DOHH2 (cell line): ENCODE measurements around the gene DDN.
A peak's percentile ranks its signal among the peaks of the same experiment; 100 is the strongest.

Experiments
- H3F3A ChIP-seq: fragments of 200-600 bp; sonication (generic), shearing (Covaris generic); 2 replicates; pipeline ENCODE4 v1.6.0; 2016; ENCODE audit warnings: antibody characterized with exemption, mild to moderate bottlenecking; ENCODE audit not compliant: control insufficient read depth, insufficient read depth
- H3K27ac ChIP-seq: fragments of 200-600 bp; sonication (generic); 2 replicates; pipeline ENCODE4 v1.5.1; 2014; ENCODE audit warnings: low read depth, mild to moderate bottlenecking, low read length, moderate library complexity
- H3K27me3 ChIP-seq: fragments of 200-600 bp; sonication (generic); 2 replicates; pipeline ENCODE4 v1.6.1; 2014; ENCODE audit warnings: mild to moderate bottlenecking, low read length, mixed read lengths; ENCODE audit not compliant: control insufficient read depth
- H3K36me3 ChIP-seq: fragments of 200-600 bp; sonication (generic); 2 replicates; pipeline ENCODE4 v1.6.1; 2014; ENCODE audit warnings: mild to moderate bottlenecking, low read length, moderate library complexity, mixed read lengths; ENCODE audit not compliant: control insufficient read depth
- H3K4me1 ChIP-seq: fragments of 200-600 bp; sonication (generic); 2 replicates; pipeline ENCODE4 v1.6.1; 2014; ENCODE audit warnings: mild to moderate bottlenecking, low read length, mixed read lengths; ENCODE audit not compliant: control insufficient read depth
- H3K4me2 ChIP-seq: fragments of 200-600 bp; sonication (generic); 2 replicates; pipeline ENCODE4 v1.6.0; 2014; ENCODE audit warnings: mild to moderate bottlenecking, low read length, moderate library complexity
- H3K4me3 ChIP-seq: fragments of 200-600 bp; sonication (generic); 2 replicates; pipeline ENCODE4 v1.5.1; 2014; ENCODE audit warnings: mild to moderate bottlenecking, low read length, mixed read lengths
- H3K79me2 ChIP-seq: fragments of 200-600 bp; sonication (generic); 2 replicates; pipeline ENCODE4 v1.6.1; 2014; ENCODE audit warnings: mild to moderate bottlenecking, low read length, mixed read lengths; ENCODE audit not compliant: control insufficient read depth
- H3K9me2 ChIP-seq: fragments of 200-600 bp; sonication (generic); replicated peaks from 2 replicates; pipeline ENCODE4 v1.6.1; 2014; ENCODE audit warnings: mild to moderate bottlenecking, low read length, mixed read lengths; ENCODE audit not compliant: control insufficient read depth
- H3K9me3 ChIP-seq: fragments of 200-600 bp; sonication (generic); 2 replicates; pipeline ENCODE4 v1.6.1; 2014; ENCODE audit warnings: antibody characterized with exemption, low read length, mixed read lengths; ENCODE audit not compliant: control insufficient read depth, insufficient read depth
- H4K20me1 ChIP-seq: fragments of 200-600 bp; sonication (generic); 2 replicates; pipeline ENCODE4 v1.6.0; 2014; ENCODE audit warnings: low read depth, mild to moderate bottlenecking, antibody characterized with exemption, low read length, moderate library complexity; ENCODE audit not compliant: control insufficient read depth, insufficient read depth
- CTCF ChIP-seq: fragments of 200-600 bp; sonication (generic); IDR thresholded peaks from one replicate; pipeline ENCODE4 v1.5.1; 2014; ENCODE audit warnings: antibody characterized with exemption, mild to moderate bottlenecking, low read depth, low read length; ENCODE audit not compliant: poor library complexity, severe bottlenecking
- EZH2phosphoT487 ChIP-seq: fragments of 200-600 bp; sonication (generic); IDR thresholded peaks from 2 replicates; pipeline ENCODE4 v1.6.1; 2017; ENCODE audit warnings: borderline replicate concordance, mild to moderate bottlenecking, antibody characterized with exemption, low read length, moderate library complexity, mixed read lengths

The DDN gene

DNA sequence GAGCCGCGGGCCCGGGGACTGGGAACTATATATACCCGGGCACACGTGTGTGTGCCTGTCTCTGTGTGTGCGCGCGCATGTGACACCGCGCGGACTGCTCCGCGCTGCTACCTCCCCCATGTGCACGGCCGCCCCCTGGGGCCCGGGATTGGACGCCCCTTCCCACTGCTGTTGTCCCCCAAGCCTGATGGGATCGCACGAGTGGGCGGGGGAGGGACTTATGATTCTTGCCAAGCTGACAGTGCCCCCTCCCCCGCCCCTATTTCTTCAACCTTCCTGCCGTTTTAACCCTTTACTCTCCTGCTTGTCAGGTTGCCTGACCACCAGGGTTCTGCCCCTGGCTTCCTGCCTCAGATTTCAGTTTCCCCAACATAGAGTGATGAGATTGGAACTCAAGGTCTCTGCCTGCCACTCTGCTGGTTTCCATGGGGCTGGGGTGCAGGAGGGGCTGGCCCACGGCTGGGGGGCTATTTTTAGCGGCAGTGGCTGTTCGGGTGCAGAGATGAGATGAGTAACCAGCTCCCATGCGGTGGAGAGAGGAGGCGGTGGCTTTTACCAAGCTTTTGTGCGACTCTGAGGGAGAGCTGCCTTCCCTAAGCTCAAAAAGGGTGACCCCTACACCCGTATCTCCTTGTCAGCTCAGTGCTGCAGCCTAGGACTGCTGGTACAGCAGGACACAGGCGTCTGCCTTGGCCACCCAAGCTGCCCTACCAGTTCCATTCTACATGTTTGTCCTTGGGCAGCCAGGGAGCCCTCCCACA is at the start of gene DDN:
TSS of gene DDN (minus strand) at position 5 of the 761 bp plus-strand sequence. CDS start 88 bp downstream, outside the sequence.
- peak within 1 kb of the TSS; percentile 96 for H3K4me2 ChIP-seq
- peak; percentile 13 for TF ChIP-seq CTCF
- no peak for TF ChIP-seq EZH2phosphoT487
- H4K20me1 ChIP-seq: no peaks in the 10 kb centered on the region
- H3F3A ChIP-seq: 0 out of 2 replicates have a peak, but pooled peaks cover 7% of the 10 kb centered on the region
- H3K9me3 ChIP-seq: no peaks in the 10 kb centered on the region
- peaks cover 24% of the 10 kb centered on the region for H3K27me3 ChIP-seq
- 0 out of 2 replicates have a peak within 1 kb of the TSS, but pooled peaks have one; percentile 7 for H3K27ac ChIP-seq
- peak within 1 kb of the TSS; percentile 82 for H3K4me3 ChIP-seq
- peaks cover 25% of the 10 kb centered on the region for H3K36me3 ChIP-seq
- H3K9me2 ChIP-seq: no peaks in the 10 kb centered on the region
- peaks cover 50% of the 10 kb centered on the region for H3K4me1 ChIP-seq
- H3K79me2 ChIP-seq: 0 out of 2 replicates have a peak, but pooled peaks cover 2% of the 10 kb centered on the region

DNA sequence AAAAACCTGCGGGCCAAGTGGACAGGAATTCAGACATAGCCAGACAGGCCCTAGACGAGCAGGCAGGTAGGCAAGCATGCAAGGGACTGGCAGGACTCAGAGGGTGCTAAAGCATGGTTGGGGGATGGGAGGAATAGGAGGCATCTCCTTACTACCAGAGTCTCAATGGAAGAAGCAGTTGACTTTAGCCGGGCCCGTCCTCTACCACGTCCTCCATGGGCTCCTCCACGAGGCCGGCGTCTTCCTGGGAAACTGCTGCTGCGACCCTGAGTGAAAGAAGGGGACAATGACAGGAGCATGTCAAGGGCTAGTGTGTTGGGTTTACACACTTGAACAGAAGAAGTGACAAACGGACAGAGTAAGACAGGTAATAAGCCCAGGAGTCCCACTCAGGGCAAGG is 49.8 kb upstream of the DDN start:
- H3K36me3 ChIP-seq: peaks cover 94% of the 10 kb centered on the region
- peaks cover 24% of the 10 kb centered on the region for H3K79me2 ChIP-seq
- H4K20me1 ChIP-seq: peaks cover 9% of the 10 kb centered on the region; the same call in 1 of the 2 replicates
- H3K9me3 ChIP-seq: no peaks in the 10 kb centered on the region
- no peaks in the 10 kb centered on the region for H3K4me1 ChIP-seq
- H3K4me3 ChIP-seq: no peak overlapping the region
- no peaks in the 10 kb centered on the region for H3F3A ChIP-seq
- H3K27ac ChIP-seq: no peak overlapping the region
- no peaks in the 10 kb centered on the region for H3K9me2 ChIP-seq
- no peaks in the 10 kb centered on the region for H3K27me3 ChIP-seq
- H3K4me2 ChIP-seq: no peak overlapping the region
- TF ChIP-seq EZH2phosphoT487: no peak
- TF ChIP-seq CTCF: no peak

GRCh38 chr12:49046129-49046895 is 47.1 kb upstream of the DDN start:
- H3K4me3 ChIP-seq: no peak overlapping the region
- H3K9me2 ChIP-seq: no peaks in the 10 kb centered on the region
- H3K4me1 ChIP-seq: no peaks in the 10 kb centered on the region
- H3F3A ChIP-seq: no peaks in the 10 kb centered on the region
- H3K27ac ChIP-seq: no peak overlapping the region
- H3K27me3 ChIP-seq: no peaks in the 10 kb centered on the region
- H3K79me2 ChIP-seq: peaks cover 4% of the 10 kb centered on the region; the same call in 1 of the 2 replicates
- H4K20me1 ChIP-seq: 0 out of 2 replicates have a peak, but pooled peaks cover 3% of the 10 kb centered on the region
- no peak overlapping the region for H3K4me2 ChIP-seq
- peaks cover 94% of the 10 kb centered on the region for H3K36me3 ChIP-seq
- no peaks in the 10 kb centered on the region for H3K9me3 ChIP-seq
- TF ChIP-seq CTCF: no peak
- no peak for TF ChIP-seq EZH2phosphoT487
